T47D (cell line): ENCODE measurements around the gene PCDHGB3.
"Not testable (repeated sequence)": the region's sequence is repeated elsewhere in the genome, so short reads cannot be mapped to it uniquely, and the experiment has no call there.

Experiments used
- DNase-seq, 2 experiments: peaks; one replicate each; pipeline versions ENCODE4 v3.0.0 to v3.0.0-alpha.2; 2011 to 2012; ENCODE audit warnings: low read depth in 1 of 2, low spot score in 1 of 2
- JUND ChIP-seq: IDR thresholded peaks from 2 replicates; pipeline ENCODE4 v1.6.1; 2012; ENCODE audit warnings: low read depth
- in situ Hi-C: cut with HindIII; loops from 2 replicates; pipeline ENCODE4 v1.10.0; 2016; ENCODE audit warnings: low sequenced_read_pairs, low pct_unique_long_range_greater_than_20kb

Gene PCDHGB3

DNA sequence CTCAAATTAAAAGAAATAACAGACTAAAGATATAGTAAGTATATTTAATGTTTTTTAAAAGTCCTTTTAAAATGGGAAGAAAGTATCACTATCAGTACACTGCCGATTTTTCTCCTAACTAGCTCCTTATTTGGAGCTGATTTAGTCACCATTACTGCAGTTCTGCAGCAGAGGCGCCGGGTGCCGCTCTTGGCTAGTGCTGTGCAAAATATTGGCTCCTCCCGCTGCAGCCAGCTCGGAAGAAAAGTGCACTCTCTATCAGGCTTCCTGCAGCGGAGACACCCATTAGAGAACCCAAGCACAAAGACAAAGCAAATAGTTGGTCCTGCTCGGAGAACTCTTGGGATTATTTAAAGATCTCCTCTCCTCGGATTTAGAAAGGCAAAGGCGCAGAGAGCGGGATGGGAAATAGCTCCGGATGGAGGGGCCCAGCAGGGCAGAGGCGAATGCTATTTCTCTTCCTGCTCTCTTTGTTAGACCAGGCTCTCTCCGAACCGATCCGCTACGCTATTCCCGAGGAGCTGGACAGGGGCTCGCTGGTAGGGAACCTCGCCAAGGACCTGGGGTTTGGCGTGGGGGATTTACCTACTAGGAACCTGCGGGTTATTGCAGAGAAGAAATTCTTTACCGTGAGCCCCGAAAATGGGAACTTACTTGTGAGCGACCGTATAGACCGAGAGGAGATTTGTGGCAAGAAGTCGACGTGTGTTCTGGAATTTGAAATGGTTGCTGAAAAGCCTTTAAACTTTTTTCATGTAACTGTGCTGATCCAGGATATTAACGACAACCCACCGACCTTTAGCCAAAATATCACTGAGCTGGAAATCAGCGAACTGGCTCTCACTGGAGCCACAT is at the start of gene PCDHGB3:
Gene PCDHGB3, plus strand, starts transcription at position 249 of the 855 bp plus-strand sequence. Its CDS starts 153 bp downstream, at position 402.
- DNase-seq: no peak
- no peak for TF ChIP-seq JUND
- in situ Hi-C loops: no loop called here

DNA sequence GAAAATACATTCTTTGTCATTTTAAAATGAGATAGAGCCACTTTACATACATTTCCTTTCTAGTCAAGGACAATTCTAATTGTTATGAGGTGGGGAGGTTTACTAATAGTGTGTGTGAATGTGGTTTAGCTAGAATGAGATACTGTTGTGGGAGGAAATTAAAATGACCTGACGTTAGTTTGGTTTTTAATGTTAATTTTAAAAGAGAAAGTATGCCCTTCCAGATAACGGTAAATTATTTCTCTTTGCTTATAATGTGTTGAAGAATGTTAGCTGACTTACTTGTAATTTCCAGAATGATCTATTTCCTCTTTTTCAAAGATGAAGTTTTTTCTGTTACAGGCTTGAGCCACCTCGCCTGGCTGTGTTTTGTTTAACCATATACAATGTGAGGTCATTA is 47.8 kb upstream of the PCDHGB3 start:
- in situ Hi-C loops: no loop called here
- no peak for DNase-seq
- no peak for TF ChIP-seq JUND

DNA sequence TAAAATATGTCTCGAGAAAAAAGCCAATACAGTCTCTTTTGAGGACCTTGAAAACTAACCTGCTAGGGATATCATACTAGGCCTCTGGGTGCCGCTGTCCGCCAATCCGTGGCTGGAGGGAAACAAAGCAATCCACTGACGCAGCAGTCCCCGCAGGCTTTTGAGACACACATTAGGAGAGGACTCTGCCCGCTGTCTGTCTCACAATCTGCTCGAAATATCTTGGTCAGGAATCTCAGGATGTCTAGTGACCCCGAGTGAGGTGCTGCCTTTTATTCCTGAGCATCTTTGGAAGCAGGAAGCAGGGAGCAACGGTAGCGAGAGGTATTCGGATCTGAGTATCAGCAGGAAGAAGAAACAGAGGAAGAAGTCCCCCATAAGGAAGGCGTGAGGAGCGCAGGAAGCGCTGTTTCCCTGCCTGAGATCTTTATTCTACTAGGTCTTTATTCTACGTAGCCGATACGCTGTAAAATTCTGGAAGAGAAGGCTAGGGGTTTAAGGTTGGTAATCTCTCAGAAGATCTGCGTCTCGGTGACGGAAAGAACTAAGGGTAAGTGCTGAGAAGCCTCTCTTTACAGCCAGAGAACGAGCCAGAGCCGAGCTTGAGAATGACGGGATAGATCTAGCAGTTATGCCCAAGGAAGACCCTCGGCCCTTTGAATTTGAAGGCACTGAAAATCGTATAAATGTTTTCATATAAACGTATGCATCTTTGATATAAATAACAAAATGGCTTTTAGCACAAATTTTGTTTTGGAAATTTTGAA is 43.8 kb upstream of the PCDHGB3 start:
- DNase-seq: peak; percentile 67 to 91
- TF ChIP-seq JUND: no peak
- in situ Hi-C loops: no loop called here

DNA sequence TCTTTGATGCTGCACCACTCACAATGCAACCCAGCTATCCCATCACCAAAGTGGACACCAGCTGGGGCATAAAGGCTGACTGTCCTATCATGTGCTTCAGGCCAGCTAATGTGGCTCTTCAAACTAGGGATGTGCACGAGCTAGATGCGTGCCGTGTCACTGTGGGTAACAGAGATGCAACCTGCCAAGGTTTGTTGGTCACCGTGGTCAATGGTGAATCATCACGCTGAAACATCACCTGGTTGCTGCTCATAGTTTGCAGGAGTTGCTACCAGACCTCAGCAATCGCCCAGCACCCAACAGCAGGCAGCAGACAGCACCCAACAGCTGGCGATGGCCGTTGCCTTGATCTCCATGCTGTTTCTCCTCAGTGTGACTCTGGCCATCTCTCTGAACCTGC is 41.8 kb upstream of the PCDHGB3 start:
- TF ChIP-seq JUND: no peak
- DNase-seq: no peak
- in situ Hi-C loops: no loop called here

DNA sequence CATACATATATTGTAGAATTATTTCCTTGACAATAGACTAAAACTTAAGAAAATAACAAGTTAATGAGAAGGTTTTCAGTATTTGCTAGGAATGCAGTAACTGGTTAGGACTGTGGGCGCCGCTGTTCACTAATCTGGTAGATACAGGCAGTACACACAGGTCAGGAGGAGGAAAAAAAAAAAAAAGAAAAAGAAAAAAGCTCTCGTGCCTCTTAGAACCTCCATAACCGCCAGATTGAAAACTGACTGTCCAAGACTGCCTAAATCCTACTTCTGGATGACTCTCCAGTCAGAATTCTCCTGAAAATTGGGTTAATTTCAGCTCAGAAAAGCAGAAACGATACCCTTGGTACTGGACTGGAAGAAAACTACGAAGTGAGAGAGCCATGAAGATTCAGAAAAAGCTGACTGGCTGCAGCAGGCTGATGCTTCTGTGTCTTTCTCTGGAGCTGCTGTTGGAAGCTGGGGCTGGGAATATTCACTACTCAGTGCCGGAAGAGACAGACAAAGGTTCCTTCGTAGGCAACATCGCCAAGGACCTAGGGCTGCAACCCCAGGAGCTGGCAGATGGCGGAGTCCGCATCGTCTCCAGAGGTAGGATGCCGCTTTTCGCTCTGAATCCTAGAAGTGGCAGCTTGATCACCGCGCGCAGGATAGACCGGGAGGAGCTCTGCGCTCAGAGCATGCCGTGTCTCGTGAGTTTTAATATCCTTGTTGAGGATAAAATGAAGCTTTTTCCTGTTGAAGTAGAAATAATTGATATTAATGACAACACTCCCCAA is 39.6 kb upstream of the PCDHGB3 start, which contains the start of gene PCDHGA1:
Gene PCDHGA1, plus strand, starts transcription at position 216 of the 782 bp plus-strand sequence.
- in situ Hi-C loops: no loop called here
- peak; percentile 79 to 81 for DNase-seq
- no peak for TF ChIP-seq JUND

DNA sequence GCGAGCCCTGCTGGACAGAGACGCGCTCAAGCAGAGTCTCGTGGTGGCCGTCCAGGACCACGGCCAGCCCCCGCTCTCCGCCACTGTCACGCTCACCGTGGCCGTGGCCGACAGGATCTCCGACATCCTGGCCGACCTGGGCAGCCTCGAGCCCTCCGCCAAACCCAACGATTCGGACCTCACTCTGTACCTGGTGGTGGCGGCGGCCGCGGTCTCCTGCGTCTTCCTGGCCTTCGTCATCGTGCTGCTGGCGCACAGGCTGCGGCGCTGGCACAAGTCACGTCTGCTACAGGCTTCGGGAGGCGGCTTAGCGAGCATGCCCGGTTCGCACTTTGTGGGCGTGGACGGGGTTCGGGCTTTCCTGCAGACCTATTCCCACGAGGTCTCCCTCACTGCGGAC is 37.5 kb upstream of the PCDHGB3 start:
- in situ Hi-C loops, DNase-seq: not testable (repeated sequence)

DNA sequence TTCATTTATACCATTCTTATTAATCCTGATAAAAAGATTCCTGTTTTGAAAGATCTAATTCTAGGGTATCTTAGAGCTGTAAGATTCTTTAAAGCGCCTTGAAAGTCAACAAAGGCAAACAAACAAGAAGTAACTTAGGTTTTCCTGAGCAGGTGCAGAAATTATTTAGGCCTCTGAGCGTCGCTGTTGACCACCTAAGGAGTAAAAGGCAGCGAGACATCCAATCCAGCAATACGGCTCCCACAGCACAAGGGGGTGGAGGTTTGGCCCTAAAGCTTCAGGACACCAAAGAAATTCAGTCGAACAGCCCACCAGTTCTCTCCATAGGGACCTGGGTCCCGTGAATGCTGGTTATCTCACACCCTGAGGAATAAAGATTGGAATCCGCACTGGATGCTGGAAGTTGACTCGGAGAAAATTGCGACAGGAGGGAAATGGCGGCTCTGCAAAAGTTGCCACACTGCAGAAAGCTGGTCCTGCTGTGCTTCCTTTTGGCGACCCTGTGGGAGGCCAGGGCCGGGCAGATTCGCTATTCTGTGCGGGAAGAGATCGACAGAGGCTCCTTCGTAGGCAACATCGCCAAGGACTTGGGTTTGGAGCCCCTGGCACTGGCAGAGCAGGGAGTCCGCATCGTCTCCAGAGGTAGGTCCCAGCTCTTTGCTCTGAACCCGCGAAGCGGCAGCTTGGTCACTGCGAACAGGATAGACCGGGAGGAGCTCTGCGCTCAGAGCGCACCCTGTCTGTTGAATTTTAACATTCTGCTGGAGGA is 31.3 kb upstream of the PCDHGB3 start, which contains the start of gene PCDHGA2:
Gene PCDHGA2, plus strand, starts transcription at position 223 of the 769 bp plus-strand sequence.
- DNase-seq: peak in 1 of 2 experiments; percentile 78
- no peak for TF ChIP-seq JUND
- in situ Hi-C loops: no loop called here

DNA sequence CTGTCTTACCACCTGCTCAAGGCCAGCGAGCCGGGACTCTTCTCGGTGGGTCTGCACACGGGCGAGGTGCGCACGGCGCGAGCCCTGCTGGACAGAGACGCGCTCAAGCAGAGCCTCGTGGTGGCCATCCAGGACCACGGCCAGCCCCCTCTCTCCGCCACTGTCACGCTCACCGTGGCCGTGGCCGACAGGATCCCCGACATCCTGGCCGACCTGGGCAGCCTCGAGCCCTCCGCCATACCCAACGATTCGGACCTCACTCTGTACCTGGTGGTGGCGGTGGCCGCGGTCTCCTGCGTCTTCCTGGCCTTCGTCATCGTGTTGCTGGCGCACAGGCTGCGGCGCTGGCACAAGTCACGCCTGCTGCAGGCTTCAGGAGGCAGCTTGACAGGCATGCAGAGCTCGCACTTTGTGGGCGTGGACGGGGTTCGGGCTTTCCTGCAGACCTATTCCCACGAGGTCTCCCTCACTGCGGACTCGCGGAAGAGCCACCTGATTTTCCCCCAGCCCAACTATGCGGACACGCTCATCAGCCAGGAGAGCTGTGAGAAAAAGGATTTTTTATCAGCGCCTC is 29.2 kb upstream of the PCDHGB3 start:
- DNase-seq, in situ Hi-C loops: not testable (repeated sequence)

DNA sequence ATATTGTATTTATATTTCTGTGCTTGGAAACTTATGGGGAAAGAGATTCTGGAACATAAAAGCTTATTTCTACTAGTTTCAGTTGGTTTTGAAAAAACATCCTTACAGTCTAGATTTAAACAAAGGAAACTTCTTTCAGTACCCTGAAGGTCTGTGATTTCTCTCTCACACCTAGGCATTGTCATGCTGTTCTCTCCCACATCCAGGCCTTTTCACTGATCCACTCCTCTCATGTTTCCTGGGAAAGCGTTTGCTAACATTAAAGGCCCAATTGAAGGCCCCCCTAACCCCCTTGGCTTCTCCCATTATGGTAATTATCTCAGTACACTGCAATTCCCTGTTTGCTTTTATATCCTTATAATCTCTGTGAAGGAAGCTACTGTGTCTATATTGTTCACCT is 27.3 kb upstream of the PCDHGB3 start:
- no peak for DNase-seq
- in situ Hi-C loops: no loop called here

DNA sequence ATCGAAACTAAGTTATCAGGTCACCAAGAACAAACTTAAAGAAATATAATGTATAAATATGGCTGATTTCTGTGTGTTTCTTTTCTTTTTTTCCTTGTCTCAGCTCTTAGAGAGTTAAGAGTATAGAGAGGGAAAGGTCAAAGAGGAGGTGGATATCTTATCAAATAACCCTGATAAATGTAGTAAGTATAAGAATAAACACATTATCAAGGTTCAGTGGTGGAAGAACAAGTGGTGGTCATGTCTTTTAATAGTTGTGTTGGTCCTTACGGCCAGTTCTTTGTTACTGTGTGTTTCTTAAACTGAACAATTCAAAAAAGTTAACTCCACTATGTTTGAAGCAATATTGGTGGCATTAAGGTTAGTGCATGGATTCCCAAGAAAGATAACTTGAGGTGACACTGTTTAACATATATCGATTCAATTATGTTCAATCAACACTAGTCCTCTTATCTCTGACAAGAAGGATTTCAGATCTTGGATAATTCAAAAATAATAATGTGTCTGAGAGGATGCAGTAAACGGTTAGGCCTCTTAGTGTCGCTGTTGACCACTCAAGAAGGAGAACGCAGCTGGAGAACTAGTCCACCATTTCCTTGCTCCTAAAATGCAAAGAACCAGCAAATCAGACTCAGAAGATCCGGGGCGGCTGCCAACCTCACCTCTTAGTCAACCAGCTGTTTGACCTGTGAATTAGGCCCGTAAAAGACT is 26.6 kb upstream of the PCDHGB3 start, which contains the start of gene PCDHGA3:
Gene PCDHGA3, plus strand, starts transcription at position 588 of the 711 bp plus-strand sequence. CDS start 205 bp downstream, outside the sequence.
- no peak for TF ChIP-seq JUND
- in situ Hi-C loops: no loop called here
- peak in 1 of 2 experiments; percentile 62 for DNase-seq

More for the DNA sequence above, 27.3 kb upstream of the PCDHGB3 start:
- TF ChIP-seq JUND: no peak

DNA sequence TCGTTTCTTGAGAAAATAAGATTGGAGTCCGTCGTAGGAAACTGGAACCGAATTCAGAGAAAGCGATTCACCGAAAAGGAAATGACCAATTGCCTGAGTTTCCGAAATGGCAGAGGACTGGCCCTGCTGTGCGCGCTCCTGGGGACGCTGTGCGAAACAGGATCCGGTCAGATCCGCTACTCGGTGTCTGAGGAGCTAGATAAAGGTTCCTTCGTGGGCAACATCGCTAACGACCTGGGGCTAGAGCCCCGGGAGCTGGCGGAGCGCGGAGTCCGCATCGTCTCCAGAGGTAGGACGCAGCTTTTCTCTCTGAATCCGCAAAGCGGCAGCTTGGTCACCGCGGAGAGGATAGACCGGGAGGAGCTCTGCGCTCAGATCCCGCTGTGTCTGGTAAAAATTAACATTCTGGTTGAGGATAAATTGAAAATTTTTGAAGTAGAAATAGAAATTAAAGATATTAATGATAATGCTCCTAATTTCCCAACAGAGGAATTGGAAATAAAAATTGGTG is 26.0 kb upstream of the PCDHGB3 start:
- DNase-seq: no peak

More for the DNA sequence above, 26.0 kb upstream of the PCDHGB3 start:
- no peak for TF ChIP-seq JUND
- in situ Hi-C loops: no loop called here
